Activated T-helper 1 cell treated with anti-CD3 and anti-CD28 coated beads, Interleukin-2, amount 50 U/mL, for 16 hours (primary cell): ENCODE data around the gene BBOX1.

Source experiments
- DNase-seq, 2 donors: peaks; one replicate each; pipeline ENCODE4 v3.0.0-alpha.2; 2020; ENCODE audit warnings: low read depth in 1 of 2, low spot score in 1 of 2

The BBOX1 gene

GRCh38 chr11:27025312-27025955, 15.2 kb upstream of the BBOX1 start:
- DNase-seq, result no peak

DNA sequence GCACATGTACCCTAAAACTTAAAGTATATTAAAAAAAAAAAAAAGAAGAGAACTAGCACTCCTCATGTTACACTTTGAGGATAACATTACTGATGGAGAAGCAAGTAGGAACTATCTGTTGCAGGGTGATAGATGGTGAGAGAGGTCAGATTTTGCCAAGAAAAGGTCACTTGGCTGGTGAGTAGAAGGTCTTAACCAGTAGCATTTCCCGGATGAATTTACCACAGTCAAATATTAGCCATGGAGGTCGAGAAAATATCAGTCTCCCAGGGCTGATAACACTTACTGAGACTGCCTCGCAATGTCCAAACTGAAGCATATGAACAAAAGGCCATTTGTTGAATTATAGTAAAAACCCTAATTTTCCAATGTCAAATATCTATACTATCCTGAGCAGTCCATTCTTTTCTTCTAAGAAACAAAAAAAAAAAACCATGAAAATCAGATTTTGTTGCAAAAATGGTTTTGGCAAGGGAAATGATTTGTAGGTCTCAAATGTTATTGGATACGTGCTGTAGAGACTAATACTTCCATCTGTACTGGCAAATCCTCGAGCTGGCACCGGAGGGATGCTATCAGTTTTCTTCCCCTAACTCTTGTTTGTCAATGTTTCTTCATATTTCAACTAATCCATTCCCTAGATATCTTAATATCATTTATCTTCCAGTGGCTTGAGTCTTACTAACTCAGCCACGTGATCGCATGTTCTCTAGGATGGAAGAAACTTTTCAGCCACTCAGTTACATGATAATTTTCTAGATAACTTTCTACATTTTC, 14.5 kb upstream of the BBOX1 start:
- no peak for DNase-seq

- no peak for DNase-seq
Observed at GRCh38 chr11:27028561-27028965, 12.1 kb upstream of the BBOX1 start.

DNA sequence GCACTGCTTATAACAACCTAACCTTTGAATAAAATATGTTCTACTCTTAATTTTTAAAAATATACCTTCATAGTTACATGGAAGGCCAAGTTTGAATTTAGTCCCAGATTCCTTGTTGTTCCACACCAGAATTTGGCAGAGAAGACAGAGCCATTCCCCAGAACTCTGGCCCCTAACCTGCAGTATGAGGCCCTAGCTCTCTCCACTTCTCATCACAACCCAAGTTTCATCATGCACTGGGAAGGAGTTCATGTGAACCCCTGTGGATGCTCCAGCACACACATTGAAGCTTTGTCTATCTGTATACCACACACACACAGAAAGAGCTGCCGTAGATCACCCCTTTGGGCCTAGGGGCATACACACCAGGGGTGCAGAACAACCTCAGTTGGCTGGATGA, 10.6 kb upstream of the BBOX1 start:
- DNase-seq, result no peak

- DNase-seq, result no peak
Observed at GRCh38 chr11:27031754-27032153, 8.9 kb upstream of the BBOX1 start.

- DNase-seq, result no peak
Observed at GRCh38 chr11:27039873-27040272, 742 bp upstream of the BBOX1 start.

- no peak for DNase-seq
Observed at GRCh38 chr11:27041141-27041899, 705 bp downstream of the BBOX1 start.

DNA sequence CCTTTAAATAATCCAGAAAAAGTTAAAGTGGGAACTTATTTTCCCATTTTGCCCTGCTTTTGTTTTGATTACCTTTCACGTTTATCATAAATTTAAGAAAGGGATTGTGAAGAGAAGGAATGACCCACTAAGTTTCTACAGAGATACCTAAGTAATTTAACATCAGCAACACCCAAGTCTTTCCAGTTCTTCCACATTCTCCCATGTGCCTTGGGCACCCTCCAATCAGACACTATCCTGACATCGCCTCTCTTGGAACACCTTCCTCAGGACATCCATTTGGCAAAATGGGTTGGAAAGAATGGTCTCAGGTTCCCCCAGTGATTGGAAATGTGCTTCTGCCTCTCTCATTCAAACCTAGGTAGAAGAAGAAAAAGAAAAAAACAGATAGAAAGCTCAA, 6.3 kb downstream of the BBOX1 start:
- no peak for DNase-seq

DNA sequence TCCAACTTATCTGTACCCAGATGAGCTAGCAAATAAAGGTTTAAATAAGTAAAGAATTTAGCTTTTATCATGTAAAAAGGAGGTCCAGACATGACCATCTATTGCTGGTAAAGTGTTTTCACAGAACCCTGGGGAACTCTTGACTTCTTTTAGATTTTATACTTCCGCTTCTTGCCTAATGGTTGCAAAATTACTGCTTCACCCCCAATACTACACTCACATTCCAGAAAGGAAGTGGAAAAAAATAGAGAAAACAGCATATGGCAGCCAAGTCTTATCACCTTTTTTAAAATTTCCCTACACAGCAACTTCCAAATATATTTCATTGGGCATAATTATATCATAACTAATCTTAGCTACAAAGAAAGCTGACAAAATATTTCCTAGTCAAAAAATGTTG, 12.1 kb downstream of the BBOX1 start:
- DNase-seq, result no peak

- no peak for DNase-seq
Observed at GRCh38 chr11:27055065-27055682, 14.6 kb downstream of the BBOX1 start.

- no peak for DNase-seq
Observed at GRCh38 chr11:27057091-27057780, 16.6 kb downstream of the BBOX1 start.

- no peak for DNase-seq
Observed at GRCh38 chr11:27058456-27058855, 17.8 kb downstream of the BBOX1 start.

DNA sequence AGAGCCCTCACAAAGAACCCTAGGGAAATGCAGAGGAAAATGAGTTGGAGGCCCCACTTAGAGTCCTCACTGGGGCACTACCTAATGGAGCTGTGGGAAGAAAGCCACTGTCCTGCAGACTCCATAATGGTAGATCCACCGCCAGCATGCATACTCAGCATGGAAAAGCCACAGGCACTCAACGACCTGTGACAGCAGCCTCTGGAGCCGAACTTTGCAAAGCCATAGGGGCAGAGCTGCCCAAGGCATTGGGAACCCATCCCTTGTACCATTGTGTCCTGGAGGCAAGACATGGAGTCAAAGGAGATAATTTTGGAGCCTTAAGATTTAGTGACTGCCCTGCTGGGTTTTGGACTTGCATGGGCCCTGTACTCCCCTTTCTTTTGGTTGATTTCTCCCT, 18.8 kb downstream of the BBOX1 start:
- DNase-seq, result no peak

- DNase-seq, result no peak
Observed at GRCh38 chr11:27060816-27061460, 20.3 kb downstream of the BBOX1 start.

DNA sequence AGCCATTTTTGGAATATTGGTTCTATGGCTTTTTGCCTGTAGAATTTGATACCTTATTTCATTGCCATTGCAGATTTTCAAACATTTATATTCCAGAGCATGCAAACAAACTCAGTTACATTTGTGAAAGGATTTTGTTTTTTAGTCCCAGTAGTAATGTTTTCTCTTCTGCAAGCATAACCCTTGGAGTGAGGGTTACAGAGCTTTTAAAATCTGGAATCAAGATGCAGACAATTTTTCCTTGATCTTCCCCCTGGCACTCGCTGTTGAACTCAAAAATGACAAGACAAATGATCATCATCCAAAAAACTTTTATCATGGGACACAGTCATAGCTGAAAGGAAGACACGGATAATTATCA, 20.8 kb downstream of the BBOX1 start:
- no peak for DNase-seq

- DNase-seq, result no peak
Observed at GRCh38 chr11:27064086-27064485, 23.5 kb downstream of the BBOX1 start.

GRCh38 chr11:27075192-27075591, 34.6 kb downstream of the BBOX1 start:
- no peak for DNase-seq

DNA sequence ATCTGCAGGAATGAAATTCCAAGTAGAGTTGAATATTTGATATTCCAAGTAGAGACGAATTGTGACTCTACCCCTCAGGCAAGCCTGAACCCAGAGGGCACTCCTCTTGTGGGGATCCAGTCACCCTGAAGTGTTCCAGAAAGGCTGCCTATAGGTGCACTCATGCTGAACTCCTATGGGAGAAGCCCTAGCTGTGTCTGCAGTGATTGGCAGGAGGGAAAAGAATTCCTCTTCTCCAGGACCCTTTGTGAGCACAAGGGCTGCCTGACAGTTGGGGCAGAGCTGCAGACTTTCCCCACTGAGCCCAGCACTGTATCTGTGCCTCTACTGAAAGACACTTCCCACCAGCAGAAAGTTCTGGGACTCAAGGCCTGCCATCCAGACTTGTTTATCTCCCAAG, 35.0 kb downstream of the BBOX1 start:
- DNase-seq, result no peak

DNA sequence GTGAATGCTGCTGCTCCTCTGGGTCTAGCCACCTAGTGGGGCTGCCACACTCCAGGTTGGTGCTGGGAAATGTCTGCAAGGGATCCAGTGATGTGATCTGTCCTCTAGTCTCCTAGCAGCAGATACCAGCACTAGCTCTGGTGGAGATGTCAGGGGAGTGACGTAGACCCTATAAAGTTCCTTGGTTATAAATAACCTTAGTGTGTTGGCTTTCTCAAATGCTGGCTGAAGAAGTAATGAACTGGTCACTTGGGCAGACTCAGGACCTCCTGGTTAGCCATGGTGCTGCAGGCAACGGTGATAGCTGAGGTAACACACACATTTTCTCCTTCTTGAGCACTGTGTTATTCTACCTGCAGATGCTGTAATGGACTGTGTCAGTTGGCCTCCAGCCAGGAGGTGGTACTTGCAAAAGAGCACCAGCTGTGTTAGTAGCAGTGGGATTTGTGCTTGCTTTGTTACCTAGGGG, 35.5 kb downstream of the BBOX1 start:
- DNase-seq, result no peak

- no peak for DNase-seq
Observed at GRCh38 chr11:27081056-27081455, 40.4 kb downstream of the BBOX1 start.

DNA sequence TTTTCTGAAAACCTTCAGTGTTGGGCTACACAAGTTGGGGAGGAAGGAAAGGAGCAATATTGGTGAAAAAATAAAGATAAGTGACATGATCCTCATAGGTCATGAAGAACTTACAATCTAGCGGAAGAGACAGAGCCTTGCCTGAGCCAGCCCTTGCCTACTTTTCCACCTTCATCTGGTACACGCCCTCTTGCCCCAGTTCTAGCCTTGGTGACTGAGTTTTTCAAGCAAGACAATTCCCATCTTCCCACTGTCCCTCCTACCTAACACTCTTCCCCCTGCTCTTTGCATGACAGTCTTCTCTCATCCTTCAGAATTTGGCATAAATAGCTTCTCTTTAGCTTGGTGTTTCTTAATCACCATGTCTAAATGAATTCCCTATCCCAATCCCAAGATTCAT, 42.6 kb downstream of the BBOX1 start:
- no peak for DNase-seq
